ENCODE measurements around the gene TANC2.

The TANC2 gene

GRCh38 chr17:62999736-63000135, 33.7 kb downstream of the TANC2 start:
- DNase-seq (ENCODE audit: low read depth in 1 of 2, low spot score in 1 of 2) = no peak

DNA sequence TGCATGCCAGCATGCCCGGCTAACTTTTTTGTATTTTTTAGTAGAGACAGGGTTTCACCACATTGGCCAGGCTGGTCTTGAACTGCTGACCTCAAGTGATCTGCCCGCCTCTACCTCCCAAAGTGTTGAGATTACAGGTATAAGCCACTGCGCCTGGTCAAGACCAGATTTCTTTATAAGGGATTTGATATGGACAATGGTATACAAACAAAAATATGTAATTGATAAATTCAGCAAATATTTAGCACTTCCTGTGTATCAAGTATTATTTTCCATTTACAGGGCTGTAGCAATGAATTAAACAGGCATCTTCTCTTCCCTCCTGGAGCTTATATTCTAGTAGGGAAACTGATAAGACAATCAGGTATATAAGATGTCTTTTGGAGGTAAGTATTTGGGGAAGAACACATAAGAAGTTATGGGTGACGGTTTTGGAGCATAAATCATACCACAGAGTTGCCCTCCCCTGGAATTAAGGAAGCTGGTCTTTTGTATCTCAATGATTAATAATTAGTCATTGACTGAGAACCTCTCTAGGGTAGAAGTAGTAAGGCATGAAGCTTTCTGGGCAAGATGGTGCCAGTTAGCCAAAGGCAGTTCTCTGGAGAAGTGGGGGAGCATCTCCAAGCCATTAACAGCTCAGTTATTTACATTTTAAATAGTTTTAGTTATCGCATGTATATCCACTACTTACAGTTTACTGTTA, 35.8 kb downstream of the TANC2 start:
- DNase-seq (ENCODE audit: low read depth in 1 of 2, low spot score in 1 of 2) = no peak

DNA sequence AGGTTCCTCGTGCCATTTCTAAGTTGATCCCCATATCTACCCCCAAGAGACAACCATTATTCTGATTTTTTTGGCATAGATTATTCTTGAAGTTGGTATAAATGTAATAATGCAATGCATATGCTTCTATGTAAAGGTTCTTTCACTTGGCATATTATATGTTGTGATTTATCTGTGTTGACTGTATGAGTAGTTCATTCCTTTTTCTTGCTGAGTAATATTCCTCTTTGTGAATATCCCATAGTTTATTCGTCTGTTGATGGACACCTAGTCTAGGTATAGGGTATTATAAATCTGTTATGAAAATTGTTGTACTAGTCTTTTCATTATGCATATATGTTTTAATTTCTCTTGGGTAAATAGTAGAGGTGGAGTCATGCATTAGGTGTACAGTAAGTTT, 36.6 kb downstream of the TANC2 start:
- DNase-seq (ENCODE audit: low read depth in 1 of 2, low spot score in 1 of 2) = no peak

GRCh38 chr17:63015824-63016223, 49.8 kb downstream of the TANC2 start:
- no peak for DNase-seq (ENCODE audit: low read depth in 1 of 2, low spot score in 1 of 2)
